ENCODE data around the gene ILF2.

- TF ChIP-seq, protein P1, sequence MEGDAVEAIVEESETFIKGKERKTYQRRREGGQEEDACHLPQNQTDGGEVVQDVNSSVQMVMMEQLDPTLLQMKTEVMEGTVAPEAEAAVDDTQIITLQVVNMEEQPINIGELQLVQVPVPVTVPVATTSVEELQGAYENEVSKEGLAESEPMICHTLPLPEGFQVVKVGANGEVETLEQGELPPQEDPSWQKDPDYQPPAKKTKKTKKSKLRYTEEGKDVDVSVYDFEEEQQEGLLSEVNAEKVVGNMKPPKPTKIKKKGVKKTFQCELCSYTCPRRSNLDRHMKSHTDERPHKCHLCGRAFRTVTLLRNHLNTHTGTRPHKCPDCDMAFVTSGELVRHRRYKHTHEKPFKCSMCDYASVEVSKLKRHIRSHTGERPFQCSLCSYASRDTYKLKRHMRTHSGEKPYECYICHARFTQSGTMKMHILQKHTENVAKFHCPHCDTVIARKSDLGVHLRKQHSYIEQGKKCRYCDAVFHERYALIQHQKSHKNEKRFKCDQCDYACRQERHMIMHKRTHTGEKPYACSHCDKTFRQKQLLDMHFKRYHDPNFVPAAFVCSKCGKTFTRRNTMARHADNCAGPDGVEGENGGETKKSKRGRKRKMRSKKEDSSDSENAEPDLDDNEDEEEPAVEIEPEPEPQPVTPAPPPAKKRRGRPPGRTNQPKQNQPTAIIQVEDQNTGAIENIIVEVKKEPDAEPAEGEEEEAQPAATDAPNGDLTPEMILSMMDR (IDR thresholded peaks at IDR 0.05), result no peak
- TF ChIP-seq CEBPB (IDR thresholded peaks at IDR 0.05) (no peak), CBX2 (IDR thresholded peaks at IDR 0.05; ENCODE audit: borderline replicate concordance, low read depth) (no peak), EP300 (IDR thresholded peaks at IDR 0.05) (no peak)
These were observed 28.6 kb downstream of the ILF2 start for GRCh38 chr1:153642161-153642560.
